HFF-Myc (cell line): ENCODE measurements around the gene P3H2.
A peak's percentile ranks its signal among the peaks of the same experiment; 100 is the strongest.

Experiments
- DNase-seq: peaks from one replicate; pipeline ENCODE4 v3.0.0-alpha.2; 2011; ENCODE audit warnings: low read depth; ENCODE audit errors: extremely low read depth
- H3K4me3 ChIP-seq: replicated peaks from 2 replicates; pipeline ENCODE4 v1.5.1; 2011; ENCODE audit warnings: low read depth, mild to moderate bottlenecking, control low read depth, low read length
- CTCF ChIP-seq: IDR thresholded peaks from 2 replicates; pipeline ENCODE4 v1.5.1; 2012; ENCODE audit warnings: mild to moderate bottlenecking, low read depth, low read length, control low read depth; ENCODE audit errors: missing control alignments

The P3H2 gene

DNA sequence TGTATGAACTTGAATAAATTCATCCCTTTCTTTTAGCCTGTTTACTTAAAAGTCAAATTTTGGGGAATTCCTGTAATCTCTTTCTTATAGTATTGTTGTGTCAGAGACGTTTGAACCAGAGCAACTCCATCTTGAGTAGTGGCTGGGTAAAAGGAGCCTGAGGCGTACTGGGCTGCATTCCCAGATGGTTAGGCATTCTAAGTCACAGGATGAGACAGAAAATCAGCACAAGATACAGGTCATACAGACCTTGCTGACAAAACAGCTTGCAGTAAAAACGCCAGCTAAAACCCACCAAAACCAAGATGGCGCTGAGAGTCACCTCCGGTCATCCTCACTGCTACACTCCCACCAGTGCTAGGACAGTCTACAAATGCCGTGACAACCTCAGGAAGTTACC, 94.5 kb downstream of the P3H2 start:
- H3K4me3 ChIP-seq = no peak overlapping the region
- TF ChIP-seq CTCF = no peak
- no peak for DNase-seq

- no peak for DNase-seq
- TF ChIP-seq CTCF = no peak
- no peak overlapping the region for H3K4me3 ChIP-seq
Observed at GRCh38 chr3:190024912-190025311, 95.8 kb downstream of the P3H2 start.

- DNase-seq = no peak
- no peak overlapping the region for H3K4me3 ChIP-seq
- TF ChIP-seq CTCF = no peak
Observed at GRCh38 chr3:190019844-190020243, 100.9 kb downstream of the P3H2 start.

GRCh38 chr3:190019006-190019405, 101.7 kb downstream of the P3H2 start:
- H3K4me3 ChIP-seq = no peak overlapping the region
- DNase-seq = no peak
- TF ChIP-seq CTCF = no peak

DNA sequence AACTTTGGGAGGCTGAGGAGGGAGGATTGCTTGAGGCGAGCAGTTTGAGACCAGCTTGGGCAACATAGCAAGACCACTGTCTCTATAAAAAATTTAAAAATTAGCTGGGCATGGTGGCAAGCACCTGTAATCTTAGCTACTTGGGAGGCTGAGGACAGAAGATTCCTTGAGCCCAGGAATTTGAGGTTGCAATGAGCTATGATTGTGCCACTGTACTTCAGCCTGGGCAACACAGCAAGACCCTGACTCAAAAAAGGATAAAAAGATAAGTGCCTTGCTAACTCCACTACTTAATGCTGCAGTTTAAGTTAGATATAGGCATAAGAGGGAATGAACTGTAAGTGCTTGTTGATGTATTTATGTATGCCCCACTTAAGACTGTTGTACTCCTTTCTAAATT, 102.2 kb downstream of the P3H2 start:
- no peak overlapping the region for H3K4me3 ChIP-seq
- TF ChIP-seq CTCF = no peak
- DNase-seq = no peak

DNA sequence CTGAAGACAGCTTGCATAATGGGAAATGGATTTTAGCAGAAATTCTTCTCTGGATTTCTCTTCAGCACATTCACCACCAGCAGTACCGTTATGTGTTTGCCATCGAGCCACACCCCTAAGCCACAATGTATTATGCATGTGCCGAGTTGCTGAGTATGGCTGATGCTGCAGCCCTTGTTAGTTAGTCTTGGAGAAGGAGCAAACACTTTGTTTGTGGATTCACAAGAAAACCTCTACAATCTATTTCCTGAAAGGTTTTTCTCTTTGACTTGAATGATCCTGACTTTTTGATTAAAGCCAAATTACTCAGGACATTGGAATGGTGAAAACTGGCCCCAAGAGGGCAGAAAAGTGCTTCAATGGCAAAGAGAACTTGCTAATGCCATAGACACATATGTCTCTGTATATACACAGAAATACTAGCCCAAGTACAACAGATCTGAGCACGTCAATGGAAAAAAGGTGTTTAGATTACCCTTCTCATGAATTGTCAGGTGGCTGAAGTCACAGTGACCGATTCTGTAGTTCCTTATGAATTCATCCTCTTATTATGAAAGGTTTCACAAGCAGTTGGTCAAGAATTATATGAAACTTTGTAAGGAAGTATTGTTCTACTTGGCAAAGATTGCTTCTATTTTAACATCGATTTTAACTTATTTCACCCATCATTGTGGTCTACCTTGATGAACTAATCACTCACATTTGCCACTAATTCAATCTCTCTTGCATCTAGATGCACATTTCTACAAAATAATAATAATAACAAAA, 103.0 kb downstream of the P3H2 start:
- TF ChIP-seq CTCF = peak; percentile 53
- no peak for DNase-seq
- no peak overlapping the region for H3K4me3 ChIP-seq

- no peak for DNase-seq
- no peak overlapping the region for H3K4me3 ChIP-seq
- TF ChIP-seq CTCF = no peak
Observed at GRCh38 chr3:190016966-190017365, 103.7 kb downstream of the P3H2 start.
